Right lobe of liver (tissue), 6 donors: ENCODE results near the gene TGFBR3. TPM values are rescaled to one million over a fixed set of nuclear protein-coding genes. Genes with fewer than 3 reads are reported as not detected.

Experiments
- ATAC-seq, 4 donors: fragments of 200-7000 bp; cut with Tn5 transposase; one replicate each; pipeline ENCODE4 v1.9.1; 2020; ENCODE audit warnings: mild to moderate bottlenecking in 4 of 4, moderate library complexity in 4 of 4
- DNase-seq, 3 donors: peaks; one replicate each; pipeline ENCODE4 v3.0.0-alpha.2; 2020
- H3K27ac ChIP-seq, 3 donors: fragments of 200-600 bp; one replicate each; pipeline ENCODE4 v1.8.0; 2022
- H3K27me3 ChIP-seq, 2 donors: fragments of 200-600 bp; one replicate each; pipeline ENCODE4 v1.8.0; 2022
- H3K36me3 ChIP-seq, 4 donors: fragments of 200-600 bp; sonication (generic) in 1 of 4; one replicate each; pipeline versions ENCODE4 v1.5.1 to v1.8.0; 2017 to 2022; ENCODE audit warnings: control low read depth in 1 of 4
- H3K4me1 ChIP-seq, 4 donors: fragments of 200-600 bp; sonication (generic) in 1 of 4; one replicate each; pipeline versions ENCODE4 v1.5.1 to v1.8.0; 2017 to 2022; ENCODE audit warnings: control low read depth in 1 of 4
- H3K4me3 ChIP-seq, 3 donors: fragments of 200-600 bp; one replicate each; pipeline ENCODE4 v1.8.0; 2022
- H3K9me3 ChIP-seq, 4 donors: fragments of 200-600 bp; sonication (generic) in 1 of 4; one replicate each; pipeline versions ENCODE4 v1.5.1 to v1.8.0; 2017 to 2022; ENCODE audit warnings: control low read depth in 1 of 4
- CTCF ChIP-seq, 4 donors: fragments of 200-600 bp in 3 of 4; fragments of 450-650 bp in 1 of 4; IDR thresholded peaks; one replicate each; pipeline versions ENCODE4 v1.5.1 to v1.8.0; 2016 to 2022; ENCODE audit warnings: antibody characterized with exemption in 4 of 4, mild to moderate bottlenecking in 2 of 4
- POLR2A ChIP-seq: fragments of 450-650 bp; IDR thresholded peaks from one replicate; pipeline ENCODE4 v1.6.1; 2017; ENCODE audit warnings: antibody characterized with exemption, mild to moderate bottlenecking
- WGBS: methylation state at CpG from one replicate; pipeline ENCODE4 v1.1.6; 2018; ENCODE audit warnings: low coverage, low lambda C conversion rate; ENCODE audit not compliant: insufficient coverage; ENCODE audit errors: missing lambda C conversion rate; 5-methylcytosine and 5-hydroxymethylcytosine counted together
- intact Hi-C, 2 donors: fragments of 100-400 bp; cut with DNase I; formaldehyde crosslinking; loops; one replicate each; pipeline versions ENCODE4 v1.11.2 to v1.14.1; 2022
- total RNA-seq, 6 experiments: library from RNA; depleted of rRNA in 2 of 6; stranded (reverse); fragments of >200 nt in 2 of 6; fragmentation: NEBNext Ultra II Directional in 3 of 6; extraction: Animal tissue kit (Norgen Biotek cat#: 25700) in 3 of 6; gene quantifications; one replicate each; pipeline versions ENCODE4 v1.1.0 to v1.2.4, GENCODE V29; 2016 to 2023
- donor health status: DM: no; HTN: yes; CAD: no.
- donor health status: DM: no; HTN: no; CAD: no.
- donor health status: DM: no; HTN: no; CAD: no.
- donor health status: DM: no; HTN: yes; CAD: no.
- donor health status: DM: no; HTN: yes; CAD: no.

TGFBR3 gene
- total RNA-seq, 6 experiments from 2014 or later, result 9.0 to 32.3 (median 18.1) TPM

GRCh38 chr1:91862120-91862519 lies 23.8 kb downstream of the TGFBR3 start:
- TF ChIP-seq POLR2A, result no peak
- TF ChIP-seq CTCF (IDR thresholded peaks at IDR 0.05), result no peak
- H3K27ac ChIP-seq, result no peak overlapping the region
- no peaks in the 10 kb centered on the region for H3K27me3 ChIP-seq
- H3K4me3 ChIP-seq, result no peak overlapping the region
- no peaks in the 10 kb centered on the region for H3K36me3 ChIP-seq
- WGBS, result 100% methylated on average over 3 of the region's 3 CpGs
- H3K4me1 ChIP-seq, result no peaks in the 10 kb centered on the region
- no peaks in the 10 kb centered on the region for H3K9me3 ChIP-seq
- intact Hi-C loops, result no loop called here
- no peak for DNase-seq
- ATAC-seq, result no peak

GRCh38 chr1:91857557-91858239 lies 28.3 kb downstream of the TGFBR3 start:
- 96% methylated on average over 2 of the region's 2 CpGs for WGBS
- H3K4me1 ChIP-seq, result no peaks in the 10 kb centered on the region
- no peaks in the 10 kb centered on the region for H3K27me3 ChIP-seq
- ATAC-seq, result no peak
- H3K9me3 ChIP-seq, result no peaks in the 10 kb centered on the region
- DNase-seq, result no peak
- H3K36me3 ChIP-seq, result no peaks in the 10 kb centered on the region
- TF ChIP-seq POLR2A (no peak), CTCF (IDR thresholded peaks at IDR 0.05) (no peak)
- intact Hi-C loops, result no loop called here
- no peak overlapping the region for H3K4me3 ChIP-seq
- H3K27ac ChIP-seq, result no peak overlapping the region

GRCh38 chr1:91856996-91857395 lies 29.0 kb downstream of the TGFBR3 start:
- H3K27ac ChIP-seq, result no peak overlapping the region
- no peak overlapping the region for H3K4me3 ChIP-seq
- intact Hi-C loops, result no loop called here
- H3K27me3 ChIP-seq, result no peaks in the 10 kb centered on the region
- DNase-seq, result no peak
- 50% methylated on average over 1 of the region's 1 CpG for WGBS
- H3K36me3 ChIP-seq, result no peaks in the 10 kb centered on the region
- H3K9me3 ChIP-seq, result no peaks in the 10 kb centered on the region
- ATAC-seq, result no peak
- TF ChIP-seq POLR2A (no peak), CTCF (IDR thresholded peaks at IDR 0.05) (no peak)
- H3K4me1 ChIP-seq, result no peaks in the 10 kb centered on the region

- WGBS, result 59% methylated on average over 3 of the region's 3 CpGs
- no peak for ATAC-seq
- Histone ChIP-seq H3K4me1 (no peaks in the 10 kb centered on the region), H3K9me3 (no peaks in the 10 kb centered on the region), H3K27ac (no peak overlapping the region), H3K27me3 (no peaks in the 10 kb centered on the region), H3K36me3 (no peaks in the 10 kb centered on the region), H3K4me3 (no peak overlapping the region)
- no peak for DNase-seq
- TF ChIP-seq CTCF (IDR thresholded peaks at IDR 0.05), result no peak
- TF ChIP-seq POLR2A, result no peak
- intact Hi-C loops, result no loop called here
Observed at GRCh38 chr1:91854852-91855534, 31.0 kb downstream of the TGFBR3 start.
